Measurements from ENCODE around the gene RAPGEF3.

DNA sequence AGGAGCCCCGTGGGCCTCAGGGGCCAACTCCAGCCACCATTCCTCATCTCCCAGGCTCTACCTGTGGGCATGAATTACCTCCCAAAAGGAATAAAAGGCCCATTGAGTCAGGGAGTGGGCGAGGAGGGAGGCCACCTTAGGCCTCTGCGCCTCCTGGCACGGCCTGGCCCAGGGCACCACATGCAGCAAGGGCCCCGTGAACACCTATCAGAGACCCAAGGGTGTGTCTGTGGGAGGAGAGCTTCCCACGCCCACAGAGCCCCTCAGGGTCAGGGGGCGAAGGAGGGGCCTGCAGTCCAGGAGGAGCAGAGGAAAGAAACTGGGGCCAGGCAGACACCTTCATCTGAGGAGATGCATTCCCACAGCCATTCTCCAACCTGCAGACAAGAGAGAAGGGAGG, 12.2 kb downstream of the RAPGEF3 start:
- TF ChIP-seq, protein P1, sequence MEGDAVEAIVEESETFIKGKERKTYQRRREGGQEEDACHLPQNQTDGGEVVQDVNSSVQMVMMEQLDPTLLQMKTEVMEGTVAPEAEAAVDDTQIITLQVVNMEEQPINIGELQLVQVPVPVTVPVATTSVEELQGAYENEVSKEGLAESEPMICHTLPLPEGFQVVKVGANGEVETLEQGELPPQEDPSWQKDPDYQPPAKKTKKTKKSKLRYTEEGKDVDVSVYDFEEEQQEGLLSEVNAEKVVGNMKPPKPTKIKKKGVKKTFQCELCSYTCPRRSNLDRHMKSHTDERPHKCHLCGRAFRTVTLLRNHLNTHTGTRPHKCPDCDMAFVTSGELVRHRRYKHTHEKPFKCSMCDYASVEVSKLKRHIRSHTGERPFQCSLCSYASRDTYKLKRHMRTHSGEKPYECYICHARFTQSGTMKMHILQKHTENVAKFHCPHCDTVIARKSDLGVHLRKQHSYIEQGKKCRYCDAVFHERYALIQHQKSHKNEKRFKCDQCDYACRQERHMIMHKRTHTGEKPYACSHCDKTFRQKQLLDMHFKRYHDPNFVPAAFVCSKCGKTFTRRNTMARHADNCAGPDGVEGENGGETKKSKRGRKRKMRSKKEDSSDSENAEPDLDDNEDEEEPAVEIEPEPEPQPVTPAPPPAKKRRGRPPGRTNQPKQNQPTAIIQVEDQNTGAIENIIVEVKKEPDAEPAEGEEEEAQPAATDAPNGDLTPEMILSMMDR (IDR thresholded peaks at IDR 0.05): no peak
- no peak for TF ChIP-seq POLR2A (IDR thresholded peaks at IDR 0.05)
